Erythroblast (primary cell): Measurements from ENCODE around the gene MAPK4.
"Not testable (repeated sequence)": the region's sequence is repeated elsewhere in the genome, so short reads cannot be mapped to it uniquely, and the experiment has no call there.

Source experiments
- GATA1 ChIP-seq: IDR thresholded peaks from 2 replicates; pipeline ENCODE4 v1.6.1; 2011; ENCODE audit warnings: low read depth, mild to moderate bottlenecking, control low read depth, low read length, moderate library complexity
- POLR2A ChIP-seq: IDR thresholded peaks from 2 replicates; pipeline ENCODE4 v1.6.1; 2011; ENCODE audit warnings: mild to moderate bottlenecking, low read length

DNA sequence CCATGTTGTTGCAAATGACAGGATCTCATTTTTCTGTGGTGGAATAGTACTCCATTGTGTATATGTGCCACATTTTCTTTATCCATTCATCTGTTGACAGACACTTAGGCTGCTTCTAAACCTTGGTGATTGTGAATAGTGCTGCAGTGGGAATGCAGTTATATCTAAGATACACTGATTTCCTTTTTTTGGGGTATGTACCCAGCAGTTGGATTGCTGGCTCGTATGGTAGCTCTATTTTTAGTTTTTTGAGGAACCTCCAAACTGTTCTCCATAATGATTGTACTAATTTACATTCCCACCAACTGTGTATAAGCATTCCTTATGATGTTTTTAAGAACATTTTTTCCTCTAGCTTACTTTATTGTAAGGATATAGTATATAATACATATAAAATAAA, 8.2 kb upstream of the MAPK4 start:
- not testable (repeated sequence) for TF ChIP-seq POLR2A, GATA1
